DND-41 (cell line): Measurements from ENCODE around the gene ELK4.

Experiments
- ATAC-seq: fragments of 200-7000 bp; cut with Tn5 transposase; 3 replicates; pipeline ENCODE4 v1.9.1; 2021; ENCODE audit warnings: low read depth; ENCODE audit not compliant: insufficient read depth
- DNase-seq: peaks from one replicate; pipeline ENCODE4 v3.0.0-alpha.2; 2020
- H2AFZ ChIP-seq: 2 replicates; pipeline ENCODE4 v1.6.0; 2012; ENCODE audit warnings: low read depth, low read length
- H3K27ac ChIP-seq: 2 replicates; pipeline ENCODE4 v1.5.1; 2012; ENCODE audit warnings: low read length, inconsistent platforms
- H3K27me3 ChIP-seq: fragments of 200-600 bp; sonication (generic); 2 replicates; pipeline ENCODE4 v1.6.0; 2012; ENCODE audit warnings: low read length, mild to moderate bottlenecking, inconsistent platforms; ENCODE audit not compliant: insufficient read depth, poor library complexity
- H3K36me3 ChIP-seq: 2 replicates; pipeline ENCODE4 v1.5.1; 2012; ENCODE audit warnings: low read length, inconsistent platforms; ENCODE audit not compliant: insufficient read depth
- H3K4me1 ChIP-seq: 2 replicates; pipeline ENCODE4 v1.5.1; 2012; ENCODE audit warnings: mild to moderate bottlenecking, low read length; ENCODE audit not compliant: insufficient read depth
- H3K4me2 ChIP-seq: 2 replicates; pipeline ENCODE4 v1.6.0; 2012; ENCODE audit warnings: mild to moderate bottlenecking, moderate library complexity, low read length, inconsistent platforms; ENCODE audit not compliant: insufficient read depth
- H3K4me3 ChIP-seq, 2 experiments: fragments of 200-600 bp in 1 of 2; shearing (Covaris generic) in 1 of 2; 2 replicates each; pipeline ENCODE4 v1.5.1; 2012 to 2016; ENCODE audit warnings: inconsistent platforms in 2 of 2, low read length in 2 of 2, mild to moderate bottlenecking in 2 of 2, low read depth in 1 of 2, moderate library complexity in 1 of 2
- H3K79me2 ChIP-seq: 2 replicates; pipeline ENCODE4 v1.6.0; 2012; ENCODE audit warnings: low read length, inconsistent platforms; ENCODE audit not compliant: insufficient read depth
- H3K9ac ChIP-seq: 2 replicates; pipeline ENCODE4 v1.6.0; 2012; ENCODE audit warnings: low read depth, mild to moderate bottlenecking, inconsistent platforms, low read length, moderate library complexity
- H3K9me3 ChIP-seq: 2 replicates; pipeline ENCODE4 v1.5.1; 2012; ENCODE audit warnings: low read length, moderate library complexity, mild to moderate bottlenecking, inconsistent platforms; ENCODE audit not compliant: insufficient read depth, severe bottlenecking
- H4K20me1 ChIP-seq: 2 replicates; pipeline ENCODE4 v1.6.0; 2012; ENCODE audit warnings: low read length; ENCODE audit not compliant: insufficient read depth
- EZH2 ChIP-seq: IDR thresholded peaks from 3 replicates; pipeline ENCODE4 v1.6.1; 2012; ENCODE audit warnings: borderline replicate concordance, low read depth, mild to moderate bottlenecking, moderate library complexity, low read length, inconsistent platforms; ENCODE audit not compliant: severe bottlenecking
- TF ChIP-seq, protein P1 (sequence below): IDR thresholded peaks from 2 replicates; pipeline ENCODE4 v1.5.1; 2012; ENCODE audit warnings: borderline replicate concordance, low read length, moderate library complexity, mild to moderate bottlenecking; ENCODE audit not compliant: poor library complexity, severe bottlenecking; ENCODE audit errors: extremely low read depth

ELK4 gene

DNA sequence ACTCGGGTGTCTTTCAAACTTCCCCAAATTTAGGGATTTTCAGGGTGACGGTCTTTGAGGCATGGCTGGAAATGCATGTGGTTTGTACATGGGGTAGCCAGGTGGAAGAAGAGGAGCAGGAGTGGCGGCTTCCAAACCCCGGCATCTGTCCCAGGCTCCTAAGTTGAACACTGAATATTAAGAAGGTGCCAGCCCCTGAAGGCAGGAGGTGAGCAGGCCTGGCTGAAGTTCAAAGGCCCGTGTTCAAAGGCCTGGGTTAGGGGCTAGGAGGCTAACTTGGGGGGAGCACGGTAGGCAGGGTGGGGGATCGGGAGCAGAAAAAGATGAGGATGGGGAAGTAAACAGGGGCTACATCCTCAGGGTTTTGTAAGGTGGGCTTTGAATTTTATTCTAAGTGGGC, 42.8 kb downstream of the ELK4 start:
- H3K9me3 ChIP-seq = no peaks in the 10 kb centered on the region
- H3K9ac ChIP-seq = no peak overlapping the region
- no peaks in the 10 kb centered on the region for H3K27me3 ChIP-seq
- no peak overlapping the region for H3K4me3 ChIP-seq
- no peaks in the 10 kb centered on the region for H3K36me3 ChIP-seq
- H3K79me2 ChIP-seq = no peaks in the 10 kb centered on the region
- no peak overlapping the region for H3K27ac ChIP-seq
- H3K4me1 ChIP-seq = peaks cover 31% of the 10 kb centered on the region
- TF ChIP-seq, protein P1, sequence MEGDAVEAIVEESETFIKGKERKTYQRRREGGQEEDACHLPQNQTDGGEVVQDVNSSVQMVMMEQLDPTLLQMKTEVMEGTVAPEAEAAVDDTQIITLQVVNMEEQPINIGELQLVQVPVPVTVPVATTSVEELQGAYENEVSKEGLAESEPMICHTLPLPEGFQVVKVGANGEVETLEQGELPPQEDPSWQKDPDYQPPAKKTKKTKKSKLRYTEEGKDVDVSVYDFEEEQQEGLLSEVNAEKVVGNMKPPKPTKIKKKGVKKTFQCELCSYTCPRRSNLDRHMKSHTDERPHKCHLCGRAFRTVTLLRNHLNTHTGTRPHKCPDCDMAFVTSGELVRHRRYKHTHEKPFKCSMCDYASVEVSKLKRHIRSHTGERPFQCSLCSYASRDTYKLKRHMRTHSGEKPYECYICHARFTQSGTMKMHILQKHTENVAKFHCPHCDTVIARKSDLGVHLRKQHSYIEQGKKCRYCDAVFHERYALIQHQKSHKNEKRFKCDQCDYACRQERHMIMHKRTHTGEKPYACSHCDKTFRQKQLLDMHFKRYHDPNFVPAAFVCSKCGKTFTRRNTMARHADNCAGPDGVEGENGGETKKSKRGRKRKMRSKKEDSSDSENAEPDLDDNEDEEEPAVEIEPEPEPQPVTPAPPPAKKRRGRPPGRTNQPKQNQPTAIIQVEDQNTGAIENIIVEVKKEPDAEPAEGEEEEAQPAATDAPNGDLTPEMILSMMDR = no peak
- no peak for TF ChIP-seq EZH2
- DNase-seq (no peak), ATAC-seq (no peak)
- no peak overlapping the region for H3K4me2 ChIP-seq
- H2AFZ ChIP-seq = no peak overlapping the region
- H4K20me1 ChIP-seq = no peaks in the 10 kb centered on the region

GRCh38 chr1:205588636-205589035, 43.2 kb downstream of the ELK4 start:
- Histone ChIP-seq H2AFZ (no peak overlapping the region), H3K4me1 (peaks cover 31% of the 10 kb centered on the region), H3K79me2 (no peaks in the 10 kb centered on the region), H4K20me1 (no peaks in the 10 kb centered on the region), H3K9me3 (no peaks in the 10 kb centered on the region), H3K4me2 (no peak overlapping the region), H3K36me3 (no peaks in the 10 kb centered on the region), H3K4me3 (no peak overlapping the region), H3K9ac (no peak overlapping the region), H3K27ac (no peak overlapping the region), H3K27me3 (no peaks in the 10 kb centered on the region)
- TF ChIP-seq, protein P1 = peak; percentile 41
- no peak for TF ChIP-seq EZH2
- DNase-seq (no peak), ATAC-seq (no peak)

DNA sequence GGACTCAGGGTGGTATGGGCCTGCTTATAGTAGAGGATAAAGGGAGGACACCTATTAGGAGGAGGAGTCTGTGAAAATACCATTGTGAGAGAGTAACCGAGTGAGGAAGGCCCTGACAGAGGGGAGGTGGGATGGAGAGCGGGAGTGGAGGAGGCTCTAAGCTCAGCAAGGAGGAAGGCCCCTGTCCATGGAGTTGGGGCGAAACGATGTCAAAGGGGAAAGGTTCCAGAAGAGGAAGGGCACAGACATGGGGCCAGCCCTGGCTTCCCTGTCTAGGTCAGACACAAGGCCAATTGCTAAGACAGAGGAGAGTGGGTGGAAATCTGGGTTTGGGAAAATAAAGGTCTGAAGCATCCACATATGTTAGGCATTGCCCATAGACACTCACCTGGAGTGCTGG, 44.2 kb downstream of the ELK4 start:
- H4K20me1 ChIP-seq = no peaks in the 10 kb centered on the region
- H3K36me3 ChIP-seq = no peaks in the 10 kb centered on the region
- no peak overlapping the region for H3K4me3 ChIP-seq
- ATAC-seq = no peak
- H3K4me2 ChIP-seq = no peak overlapping the region
- H3K27me3 ChIP-seq = no peaks in the 10 kb centered on the region
- H2AFZ ChIP-seq = no peak overlapping the region
- peaks cover 28% of the 10 kb centered on the region for H3K4me1 ChIP-seq
- TF ChIP-seq EZH2 = no peak
- TF ChIP-seq, protein P1 = no peak
- H3K9ac ChIP-seq = no peak overlapping the region
- no peaks in the 10 kb centered on the region for H3K79me2 ChIP-seq
- DNase-seq = no peak
- no peak overlapping the region for H3K27ac ChIP-seq
- no peaks in the 10 kb centered on the region for H3K9me3 ChIP-seq
